Colonic mucosa (tissue), 4 donors: ENCODE results near the gene STEAP1B. TPM values are rescaled to one million over a fixed set of nuclear protein-coding genes. Genes with fewer than 3 reads are reported as not detected.

ENCODE experiments used
- DNase-seq: peaks from one replicate; pipeline ENCODE4 v3.0.0-alpha.2; 2020
- H3K27ac ChIP-seq: fragments of 200-600 bp; one replicate; pipeline ENCODE4 v1.8.0; 2021
- H3K27me3 ChIP-seq: fragments of 200-600 bp; one replicate; pipeline ENCODE4 v1.8.0; 2021
- H3K36me3 ChIP-seq: fragments of 200-600 bp; one replicate; pipeline ENCODE4 v1.8.0; 2021
- H3K4me1 ChIP-seq: fragments of 200-600 bp; one replicate; pipeline ENCODE4 v1.8.0; 2021; ENCODE audit warnings: mild to moderate bottlenecking
- H3K4me3 ChIP-seq: fragments of 200-600 bp; one replicate; pipeline ENCODE4 v1.8.0; 2021
- H3K9ac ChIP-seq, 2 donors: one replicate each; pipeline ENCODE4 v1.7.0; 2013; ENCODE audit warnings: control low read depth in 2 of 2, low read depth in 2 of 2, low read length in 2 of 2
- H3K9me3 ChIP-seq: fragments of 200-600 bp; one replicate; pipeline ENCODE4 v1.8.0; 2021
- intact Hi-C: fragments of 100-400 bp; cut with DNase I; formaldehyde crosslinking; loops from one replicate; pipeline ENCODE4 v1.14.1; 2022
- total RNA-seq, 2 donors: library from RNA; stranded (reverse); fragmentation: NEBNext Ultra II Directional in 1 of 2; extraction: Animal tissue kit (Norgen Biotek cat#: 25700) in 1 of 2; gene quantifications; one replicate each; pipeline ENCODE4 v1.2.1, GENCODE V29; 2021
- TF ChIP-seq, protein P1 (sequence below): fragments of 200-600 bp; IDR thresholded peaks from one replicate; pipeline ENCODE4 v1.8.0; 2022; ENCODE audit warnings: antibody characterized with exemption, mild to moderate bottlenecking
- donor health status: healthy.
- donor health status: DM: no; HTN: no; CAD: no.
- donor health status: DM: no; HTN: no; CAD: no.

Gene STEAP1B
- total RNA-seq, 2 donors from 2014 or later, result 0.21 to 0.30 TPM

DNA sequence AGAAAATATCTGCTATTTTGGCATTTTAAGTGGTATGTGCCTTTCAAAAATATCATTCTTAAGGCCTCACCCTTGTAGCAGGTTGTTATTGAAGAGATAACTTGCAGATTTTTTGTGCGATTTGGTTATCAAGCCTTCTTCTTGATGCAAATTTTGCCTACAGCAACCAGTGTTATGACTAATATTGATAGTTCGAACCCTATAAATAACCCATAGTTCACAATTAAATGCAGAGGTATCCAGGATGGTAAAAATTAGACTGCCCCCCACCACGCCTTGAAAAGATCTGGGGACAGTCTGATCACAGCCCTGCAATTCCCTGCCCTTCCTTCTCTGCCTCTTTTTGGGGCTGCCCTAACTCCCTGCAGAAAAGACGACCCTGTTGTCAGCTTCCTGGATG lies 114.7 kb downstream of the STEAP1B start:
- Histone ChIP-seq H3K9me3 (no peaks in the 10 kb centered on the region), H3K36me3 (no peaks in the 10 kb centered on the region), H3K27ac (no peak overlapping the region), H3K4me3 (no peak overlapping the region), H3K4me1 (no peaks in the 10 kb centered on the region), H3K27me3 (no peaks in the 10 kb centered on the region), H3K9ac (no peak overlapping the region)
- DNase-seq, result no peak
- TF ChIP-seq, protein P1, sequence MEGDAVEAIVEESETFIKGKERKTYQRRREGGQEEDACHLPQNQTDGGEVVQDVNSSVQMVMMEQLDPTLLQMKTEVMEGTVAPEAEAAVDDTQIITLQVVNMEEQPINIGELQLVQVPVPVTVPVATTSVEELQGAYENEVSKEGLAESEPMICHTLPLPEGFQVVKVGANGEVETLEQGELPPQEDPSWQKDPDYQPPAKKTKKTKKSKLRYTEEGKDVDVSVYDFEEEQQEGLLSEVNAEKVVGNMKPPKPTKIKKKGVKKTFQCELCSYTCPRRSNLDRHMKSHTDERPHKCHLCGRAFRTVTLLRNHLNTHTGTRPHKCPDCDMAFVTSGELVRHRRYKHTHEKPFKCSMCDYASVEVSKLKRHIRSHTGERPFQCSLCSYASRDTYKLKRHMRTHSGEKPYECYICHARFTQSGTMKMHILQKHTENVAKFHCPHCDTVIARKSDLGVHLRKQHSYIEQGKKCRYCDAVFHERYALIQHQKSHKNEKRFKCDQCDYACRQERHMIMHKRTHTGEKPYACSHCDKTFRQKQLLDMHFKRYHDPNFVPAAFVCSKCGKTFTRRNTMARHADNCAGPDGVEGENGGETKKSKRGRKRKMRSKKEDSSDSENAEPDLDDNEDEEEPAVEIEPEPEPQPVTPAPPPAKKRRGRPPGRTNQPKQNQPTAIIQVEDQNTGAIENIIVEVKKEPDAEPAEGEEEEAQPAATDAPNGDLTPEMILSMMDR, result no peak
- intact Hi-C loops, result no loop called here

DNA sequence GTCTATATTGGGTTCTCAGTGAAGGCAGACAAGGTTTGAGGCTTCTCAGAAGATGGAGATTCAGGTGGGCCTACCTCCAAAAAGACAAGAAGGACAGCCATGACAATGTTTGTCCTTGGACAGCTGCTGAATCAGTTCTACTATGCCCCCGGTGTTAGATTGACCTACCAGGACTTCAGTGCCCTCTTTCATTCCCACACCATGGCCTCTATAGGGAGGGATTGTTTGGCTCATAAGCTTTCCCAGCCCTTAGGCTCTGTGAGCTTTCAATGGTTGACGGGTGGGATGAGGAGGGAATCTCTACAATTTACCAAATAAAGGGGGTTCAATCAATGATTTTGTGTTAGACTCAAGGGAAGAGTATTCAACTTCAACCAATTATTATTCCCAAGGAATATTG lies 119.7 kb downstream of the STEAP1B start:
- Histone ChIP-seq H3K36me3 (no peaks in the 10 kb centered on the region), H3K27me3 (no peaks in the 10 kb centered on the region), H3K9me3 (no peaks in the 10 kb centered on the region), H3K4me3 (no peak overlapping the region), H3K9ac (no peak overlapping the region), H3K27ac (no peak overlapping the region), H3K4me1 (no peaks in the 10 kb centered on the region)
- TF ChIP-seq, protein P1, result no peak
- no peak for DNase-seq
- intact Hi-C loops, result no loop called here

DNA sequence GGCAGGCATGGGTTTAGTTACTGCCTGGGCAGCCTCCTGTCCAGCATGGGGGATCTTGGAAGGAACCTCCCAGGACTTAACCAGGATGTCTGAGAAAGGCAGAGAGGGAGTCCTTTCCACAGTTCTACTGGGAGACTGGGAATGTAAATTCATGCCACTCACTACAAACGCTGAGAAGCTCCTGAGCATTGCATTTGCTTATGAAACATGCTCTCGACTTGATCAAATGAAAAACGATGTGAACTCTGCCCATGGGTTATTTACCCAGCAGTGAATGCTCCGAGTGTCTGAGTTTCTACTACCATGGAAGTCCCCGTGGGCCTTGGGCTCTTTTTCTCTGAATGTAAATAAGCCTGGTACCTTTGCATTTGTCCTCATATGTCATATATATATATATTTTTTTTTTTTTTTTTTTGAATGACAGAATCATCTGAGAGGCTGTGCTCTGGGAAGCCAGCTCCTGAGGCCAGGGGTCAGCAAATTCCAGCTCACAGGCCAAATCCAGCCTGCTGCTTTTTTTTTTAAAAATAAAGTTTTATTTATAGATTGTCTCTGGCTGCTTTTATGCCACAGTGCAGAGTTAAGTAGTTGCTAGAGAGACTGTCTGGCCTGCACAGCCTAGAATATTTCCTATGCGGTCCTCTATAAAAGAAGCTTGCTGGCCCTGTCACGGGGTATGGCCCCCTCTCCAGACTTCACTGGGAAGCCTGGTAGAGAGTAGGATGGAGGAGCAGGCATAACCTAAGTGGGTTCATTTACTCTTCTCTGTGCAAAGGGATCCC lies 121.6 kb downstream of the STEAP1B start:
- Histone ChIP-seq H3K9ac (no peak overlapping the region), H3K4me1 (no peaks in the 10 kb centered on the region), H3K4me3 (no peak overlapping the region), H3K27ac (no peak overlapping the region), H3K9me3 (no peaks in the 10 kb centered on the region), H3K36me3 (no peaks in the 10 kb centered on the region), H3K27me3 (no peaks in the 10 kb centered on the region)
- TF ChIP-seq, protein P1, result no peak
- intact Hi-C loops, result no loop called here
- DNase-seq, result no peak

DNA sequence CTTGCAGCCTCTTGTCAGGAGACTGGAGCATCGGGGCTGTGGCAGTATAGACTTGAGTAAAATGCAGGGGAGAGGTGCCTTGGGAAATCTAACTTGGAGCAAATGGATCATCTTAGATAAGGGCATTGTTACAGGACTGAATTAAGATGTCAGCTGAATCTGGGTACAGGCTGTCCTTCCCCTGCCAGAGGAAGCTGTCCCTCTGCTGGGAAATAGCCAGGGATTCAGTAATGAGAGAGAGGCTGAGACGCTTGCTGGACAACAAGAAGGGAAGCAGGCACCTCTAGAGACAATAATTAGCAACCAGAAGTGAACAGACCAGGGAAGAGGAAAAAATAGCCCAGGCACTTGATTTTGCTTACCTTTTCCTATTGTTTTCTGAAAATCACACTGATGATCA lies 122.3 kb downstream of the STEAP1B start:
- no peak for DNase-seq
- Histone ChIP-seq H3K27me3 (no peaks in the 10 kb centered on the region), H3K4me3 (no peak overlapping the region), H3K36me3 (no peaks in the 10 kb centered on the region), H3K9ac (no peak overlapping the region), H3K9me3 (no peaks in the 10 kb centered on the region), H3K27ac (no peak overlapping the region), H3K4me1 (no peaks in the 10 kb centered on the region)
- intact Hi-C loops, result no loop called here
- TF ChIP-seq, protein P1, result no peak

GRCh38 chr7:22375359-22376048 lies 124.5 kb downstream of the STEAP1B start:
- no peaks in the 10 kb centered on the region for H3K36me3 ChIP-seq
- no peak for DNase-seq

More at GRCh38 chr7:22375359-22376048, 124.5 kb downstream of the STEAP1B start:
- intact Hi-C loops, result no loop called here
- Histone ChIP-seq H3K4me1 (no peaks in the 10 kb centered on the region), H3K4me3 (no peak overlapping the region), H3K27ac (no peak overlapping the region), H3K9me3 (no peaks in the 10 kb centered on the region), H3K9ac (no peak overlapping the region), H3K27me3 (no peaks in the 10 kb centered on the region)
- TF ChIP-seq, protein P1, result no peak
